CD4-positive, alpha-beta T cell treated with Interleukin-15 for 4 hours (primary cell): ENCODE measurements around the gene AMER3.
"Not testable (repeated sequence)": the region's sequence is repeated elsewhere in the genome, so short reads cannot be mapped to it uniquely, and the experiment has no call there.

Experiments
- DNase-seq: peaks from one replicate; pipeline ENCODE4 v3.0.0-alpha.2; 2020; ENCODE audit warnings: low spot score

Gene AMER3

GRCh38 chr2:130755256-130756052, at the start of gene AMER3:
Gene AMER3 (plus strand): TSS chr2:130755540. CDS start chr2:130762073, 6,533 bp downstream.
- no peak for DNase-seq

GRCh38 chr2:130714795-130715194, 40.5 kb upstream of the AMER3 start:
- not testable (repeated sequence) for DNase-seq

- DNase-seq = no peak
Measured at GRCh38 chr2:130720036-130720435, 35.3 kb upstream of the AMER3 start.

GRCh38 chr2:130720528-130720927, 34.8 kb upstream of the AMER3 start:
- no peak for DNase-seq

- DNase-seq = no peak
Measured at GRCh38 chr2:130724455-130724854, 30.9 kb upstream of the AMER3 start.

GRCh38 chr2:130726614-130727180, 28.6 kb upstream of the AMER3 start:
- no peak for DNase-seq

GRCh38 chr2:130727286-130727924, 27.9 kb upstream of the AMER3 start:
- DNase-seq = peak; percentile 91

GRCh38 chr2:130728007-130728454, 27.3 kb upstream of the AMER3 start:
- DNase-seq = peak; percentile 26

- no peak for DNase-seq
Measured at GRCh38 chr2:130728549-130729316, 26.6 kb upstream of the AMER3 start, which contains the start of gene GPR148. Gene GPR148 (plus strand): TSS chr2:130729070. CDS start chr2:130729152, 82 bp downstream.

GRCh38 chr2:130729322-130730299, 25.7 kb upstream of the AMER3 start:
- DNase-seq = no peak

- not testable (repeated sequence) for DNase-seq
Measured at GRCh38 chr2:130732257-130732656, 23.1 kb upstream of the AMER3 start.

- no peak for DNase-seq
Measured at GRCh38 chr2:130735200-130735599, 20.1 kb upstream of the AMER3 start.

GRCh38 chr2:130736487-130736886, 18.9 kb upstream of the AMER3 start:
- DNase-seq = no peak

GRCh38 chr2:130737592-130737991, 17.7 kb upstream of the AMER3 start:
- no peak for DNase-seq

GRCh38 chr2:130740671-130741070, 14.7 kb upstream of the AMER3 start:
- no peak for DNase-seq

- DNase-seq = no peak
Measured at GRCh38 chr2:130743278-130743677, 12.1 kb upstream of the AMER3 start.

- DNase-seq = no peak
Measured at GRCh38 chr2:130744287-130745117, 10.8 kb upstream of the AMER3 start.

- DNase-seq = no peak
Measured at GRCh38 chr2:130749078-130749477, 6.3 kb upstream of the AMER3 start.

- DNase-seq = no peak
Measured at GRCh38 chr2:130749641-130750040, 5.7 kb upstream of the AMER3 start.

- no peak for DNase-seq
Measured at GRCh38 chr2:130754811-130755210, 529 bp upstream of the AMER3 start.
